ENCODE results near the gene VOPP1. TPM values are rescaled to one million over a fixed set of nuclear protein-coding genes. Genes with fewer than 3 reads are reported as not detected.

Gene VOPP1
- total and polyA plus RNA-seq, 2 donors (not counting 1 experiment from before 2014, with no cell fraction given), result 52.1 to 70.7 TPM

DNA sequence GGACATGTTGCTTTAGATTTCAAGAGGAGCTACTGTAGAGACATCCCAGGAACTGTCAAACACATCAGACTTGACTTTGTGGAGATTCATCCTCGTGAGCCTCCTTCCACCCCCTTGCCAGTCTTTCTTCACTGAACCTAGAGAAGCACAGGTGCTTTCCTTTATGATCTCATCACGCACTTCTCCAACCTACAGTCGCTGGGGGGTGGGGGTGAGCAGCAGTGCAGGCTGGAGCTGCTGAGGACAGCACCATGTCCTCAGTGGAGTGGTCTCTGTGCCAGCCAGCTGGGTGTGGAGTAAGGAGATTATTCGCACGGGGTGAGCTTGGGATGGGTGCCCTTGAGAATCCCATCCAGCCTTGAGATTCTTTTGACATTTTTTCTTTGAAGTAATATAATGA, 88.1 kb downstream of the VOPP1 start:
- H4K20me1 ChIP-seq (ENCODE audit: control insufficient read depth, extremely low read depth, insufficient read depth, low read length), result no peaks in the 10 kb centered on the region
- no peak overlapping the region for H2AFZ ChIP-seq (ENCODE audit: low read length)
- no peak overlapping the region for H3K27ac ChIP-seq (ENCODE audit: insufficient read depth, low read length)
- H3K9me3 ChIP-seq (ENCODE audit: control insufficient read depth, insufficient read depth, low read depth, low read length), result no peaks in the 10 kb centered on the region
- H3K4me3 ChIP-seq (replicated peaks in 1 of 4; ENCODE audit: control extremely low read depth in 1 of 4, insufficient read depth in 1 of 4, low read depth in 3 of 4, low read length in 4 of 4), result no peak overlapping the region
- H3K9ac ChIP-seq (ENCODE audit: insufficient read depth, low read length), result no peak overlapping the region
- no peak for DNase-seq (ENCODE audit: low read depth in 2 of 2)
- H3K27me3 ChIP-seq (ENCODE audit: control insufficient read depth, insufficient read depth, low read length), result no peaks in the 10 kb centered on the region
- no peaks in the 10 kb centered on the region for H3K79me2 ChIP-seq (ENCODE audit: control insufficient read depth, insufficient read depth, low read length)
- H3K4me2 ChIP-seq (ENCODE audit: extremely low read depth, insufficient read depth, low read length), result no peak overlapping the region
- H3K4me1 ChIP-seq (ENCODE audit: control insufficient read depth, extremely low read depth, insufficient read depth, low read length), result no peaks in the 10 kb centered on the region
- H3K36me3 ChIP-seq (ENCODE audit: control insufficient read depth, insufficient read depth, low read length), result peaks cover 2% of the 10 kb centered on the region
- no peak for TF ChIP-seq EZH2 (IDR thresholded peaks at IDR 0.05; ENCODE audit: low read length, missing control alignments)
- TF ChIP-seq, protein P1, sequence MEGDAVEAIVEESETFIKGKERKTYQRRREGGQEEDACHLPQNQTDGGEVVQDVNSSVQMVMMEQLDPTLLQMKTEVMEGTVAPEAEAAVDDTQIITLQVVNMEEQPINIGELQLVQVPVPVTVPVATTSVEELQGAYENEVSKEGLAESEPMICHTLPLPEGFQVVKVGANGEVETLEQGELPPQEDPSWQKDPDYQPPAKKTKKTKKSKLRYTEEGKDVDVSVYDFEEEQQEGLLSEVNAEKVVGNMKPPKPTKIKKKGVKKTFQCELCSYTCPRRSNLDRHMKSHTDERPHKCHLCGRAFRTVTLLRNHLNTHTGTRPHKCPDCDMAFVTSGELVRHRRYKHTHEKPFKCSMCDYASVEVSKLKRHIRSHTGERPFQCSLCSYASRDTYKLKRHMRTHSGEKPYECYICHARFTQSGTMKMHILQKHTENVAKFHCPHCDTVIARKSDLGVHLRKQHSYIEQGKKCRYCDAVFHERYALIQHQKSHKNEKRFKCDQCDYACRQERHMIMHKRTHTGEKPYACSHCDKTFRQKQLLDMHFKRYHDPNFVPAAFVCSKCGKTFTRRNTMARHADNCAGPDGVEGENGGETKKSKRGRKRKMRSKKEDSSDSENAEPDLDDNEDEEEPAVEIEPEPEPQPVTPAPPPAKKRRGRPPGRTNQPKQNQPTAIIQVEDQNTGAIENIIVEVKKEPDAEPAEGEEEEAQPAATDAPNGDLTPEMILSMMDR (conservative IDR thresholded peaks at IDR 0.05 in 1 of 2, IDR thresholded peaks at IDR 0.05 in 1 of 2; ENCODE audit: low read depth in 1 of 2, low read length in 2 of 2), result no peak

DNA sequence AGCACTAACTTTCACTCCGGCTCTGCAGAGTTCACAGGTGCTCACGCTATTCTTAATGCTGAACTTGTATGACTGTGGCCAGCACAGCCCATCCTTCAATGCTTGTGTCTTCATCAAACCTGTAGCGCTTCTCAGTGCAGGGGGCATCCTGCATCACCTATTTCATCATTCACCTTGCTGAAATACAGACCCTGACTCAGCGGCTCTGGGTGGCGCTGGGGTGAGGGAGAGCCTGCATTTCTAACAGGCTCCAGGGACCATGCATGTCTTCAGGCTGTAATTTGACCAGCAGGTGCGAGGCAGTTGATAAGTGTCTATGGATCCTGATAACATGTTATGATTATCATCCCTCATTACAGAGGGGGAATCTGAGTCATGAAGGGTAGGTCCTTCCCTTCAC, 89.3 kb downstream of the VOPP1 start:
- H3K27me3 ChIP-seq (ENCODE audit: control insufficient read depth, insufficient read depth, low read length), result no peaks in the 10 kb centered on the region
- peaks cover 2% of the 10 kb centered on the region for H3K36me3 ChIP-seq (ENCODE audit: control insufficient read depth, insufficient read depth, low read length)
- no peak overlapping the region for H3K27ac ChIP-seq (ENCODE audit: insufficient read depth, low read length)
- no peak overlapping the region for H3K4me3 ChIP-seq (replicated peaks in 1 of 4; ENCODE audit: control extremely low read depth in 1 of 4, insufficient read depth in 1 of 4, low read depth in 3 of 4, low read length in 4 of 4)
- no peaks in the 10 kb centered on the region for H4K20me1 ChIP-seq (ENCODE audit: control insufficient read depth, extremely low read depth, insufficient read depth, low read length)
- H3K9ac ChIP-seq (ENCODE audit: insufficient read depth, low read length), result no peak overlapping the region
- TF ChIP-seq, protein P1 (conservative IDR thresholded peaks at IDR 0.05 in 1 of 2, IDR thresholded peaks at IDR 0.05 in 1 of 2; ENCODE audit: low read depth in 1 of 2, low read length in 2 of 2), result no peak
- TF ChIP-seq EZH2 (IDR thresholded peaks at IDR 0.05; ENCODE audit: low read length, missing control alignments), result no peak
- DNase-seq (ENCODE audit: low read depth in 2 of 2), result no peak
- H3K4me2 ChIP-seq (ENCODE audit: extremely low read depth, insufficient read depth, low read length), result no peak overlapping the region
- H3K9me3 ChIP-seq (ENCODE audit: control insufficient read depth, insufficient read depth, low read depth, low read length), result no peaks in the 10 kb centered on the region
- H3K79me2 ChIP-seq (ENCODE audit: control insufficient read depth, insufficient read depth, low read length), result no peaks in the 10 kb centered on the region
- H3K4me1 ChIP-seq (ENCODE audit: control insufficient read depth, extremely low read depth, insufficient read depth, low read length), result peaks cover 3% of the 10 kb centered on the region
- no peak overlapping the region for H2AFZ ChIP-seq (ENCODE audit: low read length)

DNA sequence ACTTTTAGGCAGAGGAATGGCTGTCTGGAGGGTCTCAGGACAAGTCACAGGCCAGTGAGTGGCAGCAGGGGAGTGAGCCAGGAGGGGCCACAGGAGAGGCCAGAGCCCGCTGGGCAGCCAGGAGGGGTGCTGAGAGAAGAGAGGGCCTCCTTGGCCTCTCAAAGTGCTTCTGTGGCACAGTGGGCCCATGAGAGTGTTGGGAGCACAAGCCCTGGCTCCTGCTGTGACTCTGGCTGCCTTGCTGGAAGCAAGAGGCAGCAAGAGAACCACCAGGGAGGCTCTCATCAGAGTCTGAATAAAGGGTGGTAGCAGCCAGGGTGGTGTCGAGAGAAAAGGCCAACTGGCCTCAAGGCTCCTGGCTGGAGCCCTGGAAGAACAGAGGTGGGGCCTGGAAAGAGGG, 91.1 kb downstream of the VOPP1 start:
- Histone ChIP-seq H3K27me3 (ENCODE audit: control insufficient read depth, insufficient read depth, low read length) (no peaks in the 10 kb centered on the region), H3K4me3 (replicated peaks in 1 of 4; ENCODE audit: control extremely low read depth in 1 of 4, insufficient read depth in 1 of 4, low read depth in 3 of 4, low read length in 4 of 4) (no peak overlapping the region), H3K36me3 (ENCODE audit: control insufficient read depth, insufficient read depth, low read length) (peaks cover 2% of the 10 kb centered on the region), H3K4me2 (ENCODE audit: extremely low read depth, insufficient read depth, low read length) (no peak overlapping the region), H3K9ac (ENCODE audit: insufficient read depth, low read length) (no peak overlapping the region), H3K9me3 (ENCODE audit: control insufficient read depth, insufficient read depth, low read depth, low read length) (no peaks in the 10 kb centered on the region), H3K79me2 (ENCODE audit: control insufficient read depth, insufficient read depth, low read length) (no peaks in the 10 kb centered on the region), H3K27ac (ENCODE audit: insufficient read depth, low read length) (no peak overlapping the region), H3K4me1 (ENCODE audit: control insufficient read depth, extremely low read depth, insufficient read depth, low read length) (peaks cover 16% of the 10 kb centered on the region), H4K20me1 (ENCODE audit: control insufficient read depth, extremely low read depth, insufficient read depth, low read length) (no peaks in the 10 kb centered on the region), H2AFZ (ENCODE audit: low read length) (no peak overlapping the region)
- TF ChIP-seq EZH2 (IDR thresholded peaks at IDR 0.05; ENCODE audit: low read length, missing control alignments), result no peak
- TF ChIP-seq, protein P1 (conservative IDR thresholded peaks at IDR 0.05 in 1 of 2, IDR thresholded peaks at IDR 0.05 in 1 of 2; ENCODE audit: low read depth in 1 of 2, low read length in 2 of 2), result no peak
- no peak for DNase-seq (ENCODE audit: low read depth in 2 of 2)
